BLaER1 treated with 17β-estradiol and CSF1 and Interleukin-3, amounts not matched to agents 10 nM and 100 nM (cell line): ENCODE measurements around the gene SMIM17.

ENCODE experiments used
- H3K27ac ChIP-seq, 11 experiments: shearing (Covaris generic); formaldehyde crosslinking; 2 replicates each; pipeline ENCODE4 v1.8.1; 2022
- H3K27me3 ChIP-seq, 11 experiments: shearing (Covaris generic); formaldehyde crosslinking; 2 replicates each; pipeline ENCODE4 v1.8.1; 2022
- H3K36me3 ChIP-seq, 11 experiments: shearing (Covaris generic); formaldehyde crosslinking; 2 replicates each; pipeline ENCODE4 v1.8.1; 2022
- H3K4me1 ChIP-seq, 10 experiments: shearing (Covaris generic); formaldehyde crosslinking; 2 replicates each; pipeline ENCODE4 v1.8.1; 2022
- H3K4me2 ChIP-seq, 11 experiments: shearing (Covaris generic); formaldehyde crosslinking; 2 replicates each; pipeline ENCODE4 v1.8.1; 2022
- H3K4me3 ChIP-seq, 10 experiments: shearing (Covaris generic); formaldehyde crosslinking; 2 replicates each; pipeline ENCODE4 v1.8.1; 2022
- H3K9ac ChIP-seq, 11 experiments: shearing (Covaris generic); formaldehyde crosslinking; 2 replicates each; pipeline ENCODE4 v1.8.1; 2022
- H3K9me3 ChIP-seq, 11 experiments: shearing (Covaris generic); formaldehyde crosslinking; replicated peaks in 1 of 11; 2 replicates each; pipeline ENCODE4 v1.8.1; 2022
- H4K20me1 ChIP-seq, 11 experiments: shearing (Covaris generic); formaldehyde crosslinking; 2 replicates each; pipeline ENCODE4 v1.8.1; 2022
- Cebpa-rat ChIP-seq, 11 experiments: shearing (Covaris generic); IDR thresholded peaks; 2 replicates each; pipeline ENCODE4 v1.8.1; 2022

Gene SMIM17

GRCh38 chr19:56633021-56633420 lies 9.9 kb upstream of the SMIM17 start:
- Histone ChIP-seq H3K9me3 (peaks cover 19 to 86% (median 43%) of the 10 kb centered on the region in 11 experiments), H4K20me1 (peaks cover 0 to 19% (median 0%) of the 10 kb centered on the region in 11 experiments; a peak in 6 of 22 replicates)

GRCh38 chr19:56637976-56638555 lies 4.9 kb upstream of the SMIM17 start:
- no peaks in the 10 kb centered on the region for H3K27me3 ChIP-seq
- H3K36me3 ChIP-seq: peaks cover 0 to 4% (median 0%) of the 10 kb centered on the region in 11 experiments; a peak in 2 of 22 replicates
- no peak overlapping the region for H3K9ac ChIP-seq
- H3K9me3 ChIP-seq: peaks cover 11 to 55% (median 28%) of the 10 kb centered on the region in 11 experiments; a peak in 21 of 22 replicates
- H4K20me1 ChIP-seq: peaks cover 0 to 15% (median 0%) of the 10 kb centered on the region in 11 experiments; a peak in 7 of 22 replicates
- H3K4me3 ChIP-seq: no peak overlapping the region
- no peak overlapping the region for H3K27ac ChIP-seq
- no peak overlapping the region for H3K4me2 ChIP-seq
- TF ChIP-seq Cebpa-rat (IDR thresholded peaks at IDR 0.05): no peak
- no peaks in the 10 kb centered on the region for H3K4me1 ChIP-seq

More at GRCh38 chr19:56633021-56633420, 9.9 kb upstream of the SMIM17 start:
- no peak for TF ChIP-seq Cebpa-rat (IDR thresholded peaks at IDR 0.05)
- Histone ChIP-seq H3K4me3 (no peak overlapping the region), H3K27ac (no peak overlapping the region), H3K4me2 (no peak overlapping the region), H3K9ac (no peak overlapping the region), H3K4me1 (no peaks in the 10 kb centered on the region), H3K27me3 (no peaks in the 10 kb centered on the region), H3K36me3 (peaks cover 0 to 6% (median 0%) of the 10 kb centered on the region in 11 experiments; a peak in 4 of 22 replicates)

GRCh38 chr19:56639217-56639616 lies 3.7 kb upstream of the SMIM17 start:
- Histone ChIP-seq H3K27me3 (no peaks in the 10 kb centered on the region), H3K36me3 (no peaks in the 10 kb centered on the region), H4K20me1 (peaks cover 0 to 15% (median 0%) of the 10 kb centered on the region in 11 experiments; a peak in 7 of 22 replicates), H3K4me3 (no peak overlapping the region), H3K9me3 (peaks cover 0 to 51% (median 25%) of the 10 kb centered on the region in 11 experiments; a peak in 20 of 22 replicates), H3K27ac (no peak overlapping the region), H3K9ac (no peak overlapping the region), H3K4me2 (no peak overlapping the region), H3K4me1 (no peaks in the 10 kb centered on the region)
- no peak for TF ChIP-seq Cebpa-rat (IDR thresholded peaks at IDR 0.05)

- Histone ChIP-seq H3K4me3 (no peak overlapping the region), H3K36me3 (peaks cover 0 to 3% (median 0%) of the 10 kb centered on the region in 11 experiments; a peak in 1 of 22 replicates), H3K27me3 (no peaks in the 10 kb centered on the region), H3K4me2 (no peak overlapping the region), H3K9ac (no peak overlapping the region), H3K4me1 (no peaks in the 10 kb centered on the region), H3K27ac (no peak overlapping the region), H3K9me3 (peaks cover 0 to 53% (median 21%) of the 10 kb centered on the region in 11 experiments; a peak in 18 of 22 replicates), H4K20me1 (peaks cover 0 to 8% (median 0%) of the 10 kb centered on the region in 11 experiments; a peak in 5 of 22 replicates)
- TF ChIP-seq Cebpa-rat (IDR thresholded peaks at IDR 0.05): no peak
These were observed 549 bp downstream of the SMIM17 start for GRCh38 chr19:56643460-56643955.

GRCh38 chr19:56654151-56654550 lies 11.2 kb downstream of the SMIM17 start:
- H3K27ac ChIP-seq: no peak overlapping the region
- no peaks in the 10 kb centered on the region for H4K20me1 ChIP-seq
- TF ChIP-seq Cebpa-rat (IDR thresholded peaks at IDR 0.05): no peak
- H3K36me3 ChIP-seq: no peaks in the 10 kb centered on the region
- no peaks in the 10 kb centered on the region for H3K4me1 ChIP-seq
- no peak overlapping the region for H3K4me2 ChIP-seq
- H3K9ac ChIP-seq: no peak overlapping the region
- H3K9me3 ChIP-seq: peaks cover 0 to 5% (median 0%) of the 10 kb centered on the region in 11 experiments; a peak in 3 of 22 replicates
- no peaks in the 10 kb centered on the region for H3K27me3 ChIP-seq
- H3K4me3 ChIP-seq: no peak overlapping the region

GRCh38 chr19:56660381-56661107 lies 17.6 kb downstream of the SMIM17 start:
- TF ChIP-seq Cebpa-rat (IDR thresholded peaks at IDR 0.05): no peak
- Histone ChIP-seq H3K4me1 (no peaks in the 10 kb centered on the region), H3K36me3 (no peaks in the 10 kb centered on the region), H3K27ac (no peak overlapping the region), H3K27me3 (no peaks in the 10 kb centered on the region), H3K9ac (no peak overlapping the region), H3K9me3 (peaks cover 13 to 50% (median 28%) of the 10 kb centered on the region in 11 experiments; a peak in 21 of 22 replicates), H4K20me1 (no peaks in the 10 kb centered on the region), H3K4me2 (no peak overlapping the region), H3K4me3 (no peak overlapping the region)

GRCh38 chr19:56661248-56661647 lies 18.3 kb downstream of the SMIM17 start:
- H3K9ac ChIP-seq: no peak overlapping the region
- H3K9me3 ChIP-seq: peaks cover 13 to 50% (median 28%) of the 10 kb centered on the region in 11 experiments; a peak in 21 of 22 replicates
- no peaks in the 10 kb centered on the region for H3K36me3 ChIP-seq
- no peaks in the 10 kb centered on the region for H4K20me1 ChIP-seq
- H3K4me1 ChIP-seq: no peaks in the 10 kb centered on the region
- no peak overlapping the region for H3K4me2 ChIP-seq
- H3K27me3 ChIP-seq: no peaks in the 10 kb centered on the region
- no peak overlapping the region for H3K27ac ChIP-seq
- no peak overlapping the region for H3K4me3 ChIP-seq
- TF ChIP-seq Cebpa-rat (IDR thresholded peaks at IDR 0.05): no peak

- no peak for TF ChIP-seq Cebpa-rat (IDR thresholded peaks at IDR 0.05)
- H3K9ac ChIP-seq: no peak overlapping the region
- no peak overlapping the region for H3K27ac ChIP-seq
- H4K20me1 ChIP-seq: no peaks in the 10 kb centered on the region; a peak in 1 of 22 replicates
- H3K4me3 ChIP-seq: no peak overlapping the region
- H3K4me2 ChIP-seq: no peak overlapping the region
- H3K9me3 ChIP-seq: peaks cover 13 to 53% (median 28%) of the 10 kb centered on the region in 11 experiments; a peak in 21 of 22 replicates
- no peaks in the 10 kb centered on the region for H3K36me3 ChIP-seq
- no peaks in the 10 kb centered on the region for H3K4me1 ChIP-seq
- no peaks in the 10 kb centered on the region for H3K27me3 ChIP-seq
These were observed 21.1 kb downstream of the SMIM17 start for GRCh38 chr19:56663931-56664500.

GRCh38 chr19:56664511-56664910 lies 21.6 kb downstream of the SMIM17 start:
- H3K4me1 ChIP-seq: no peaks in the 10 kb centered on the region
- H3K4me3 ChIP-seq: no peak overlapping the region
- H3K9me3 ChIP-seq: peaks cover 13 to 48% (median 28%) of the 10 kb centered on the region in 11 experiments; a peak in 21 of 22 replicates
- H3K27ac ChIP-seq: no peak overlapping the region
- no peak overlapping the region for H3K9ac ChIP-seq
- no peaks in the 10 kb centered on the region; a peak in 1 of 22 replicates for H4K20me1 ChIP-seq
- no peaks in the 10 kb centered on the region for H3K27me3 ChIP-seq
- no peaks in the 10 kb centered on the region for H3K36me3 ChIP-seq
- H3K4me2 ChIP-seq: no peak overlapping the region
- no peak for TF ChIP-seq Cebpa-rat (IDR thresholded peaks at IDR 0.05)
